AG08395 (cell line): ENCODE measurements around the gene PIK3R5.
A peak's percentile ranks its signal among the peaks of the same experiment; 100 is the strongest.
"Not testable (repeated sequence)": the region's sequence is repeated elsewhere in the genome, so short reads cannot be mapped to it uniquely, and the experiment has no call there.

Experiments used
- DNase-seq: peaks from one replicate; pipeline ENCODE4 v3.0.0; 2012; ENCODE audit warnings: mixed read lengths, low spot score

Gene PIK3R5

DNA sequence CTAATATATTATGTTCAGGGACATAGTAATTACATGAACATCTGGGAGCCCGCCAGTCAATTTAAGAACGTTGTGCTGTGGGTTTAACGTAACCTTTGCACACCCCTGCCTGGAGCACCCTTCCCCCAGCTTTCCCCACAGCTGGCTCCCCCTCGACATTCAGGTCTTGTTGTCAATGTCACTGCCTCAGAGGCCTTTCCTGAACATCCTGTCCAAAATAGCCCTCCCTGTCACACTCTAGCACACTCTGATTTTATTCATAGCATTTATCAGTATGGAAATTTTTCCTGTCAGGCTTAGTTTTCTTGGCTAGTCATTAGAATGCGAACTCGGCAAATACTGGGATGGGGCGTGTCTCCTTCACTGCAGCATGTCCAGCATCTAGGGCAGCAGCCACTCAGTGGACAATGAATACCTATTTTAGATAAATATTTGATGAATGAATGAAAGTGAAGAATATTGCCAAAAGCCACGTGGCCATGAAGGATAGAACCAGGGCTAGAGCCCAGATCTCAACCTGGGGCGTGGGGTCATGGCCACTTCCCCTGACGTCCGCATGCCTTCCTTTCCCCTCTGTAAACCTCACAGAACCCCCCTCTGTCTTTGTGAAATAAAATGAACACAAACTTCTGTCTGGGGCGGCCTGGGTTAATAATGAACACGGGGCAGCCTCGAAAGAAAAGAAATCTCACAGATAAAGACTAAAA is 108.5 kb downstream of the PIK3R5 start:
- no peak for DNase-seq

DNA sequence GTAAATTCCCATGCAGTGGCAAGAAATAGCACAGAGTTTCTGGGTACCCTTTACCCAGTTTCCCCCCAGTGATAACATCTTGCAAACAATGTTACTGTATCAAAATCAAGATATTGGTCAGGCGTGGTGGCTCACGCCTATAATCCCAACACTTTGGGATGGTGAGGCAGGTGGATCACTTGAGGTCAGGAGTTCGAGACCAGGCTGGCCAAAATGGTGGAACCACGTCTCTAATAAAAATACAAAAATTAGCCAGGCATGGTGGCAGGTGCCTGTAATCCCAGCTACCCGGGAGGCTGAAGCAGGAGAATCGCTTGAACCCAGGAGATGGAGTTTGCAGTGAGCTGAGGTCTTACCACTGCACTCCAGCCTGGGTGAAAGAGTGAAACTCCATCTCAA is 109.3 kb downstream of the PIK3R5 start:
- not testable (repeated sequence) for DNase-seq

DNA sequence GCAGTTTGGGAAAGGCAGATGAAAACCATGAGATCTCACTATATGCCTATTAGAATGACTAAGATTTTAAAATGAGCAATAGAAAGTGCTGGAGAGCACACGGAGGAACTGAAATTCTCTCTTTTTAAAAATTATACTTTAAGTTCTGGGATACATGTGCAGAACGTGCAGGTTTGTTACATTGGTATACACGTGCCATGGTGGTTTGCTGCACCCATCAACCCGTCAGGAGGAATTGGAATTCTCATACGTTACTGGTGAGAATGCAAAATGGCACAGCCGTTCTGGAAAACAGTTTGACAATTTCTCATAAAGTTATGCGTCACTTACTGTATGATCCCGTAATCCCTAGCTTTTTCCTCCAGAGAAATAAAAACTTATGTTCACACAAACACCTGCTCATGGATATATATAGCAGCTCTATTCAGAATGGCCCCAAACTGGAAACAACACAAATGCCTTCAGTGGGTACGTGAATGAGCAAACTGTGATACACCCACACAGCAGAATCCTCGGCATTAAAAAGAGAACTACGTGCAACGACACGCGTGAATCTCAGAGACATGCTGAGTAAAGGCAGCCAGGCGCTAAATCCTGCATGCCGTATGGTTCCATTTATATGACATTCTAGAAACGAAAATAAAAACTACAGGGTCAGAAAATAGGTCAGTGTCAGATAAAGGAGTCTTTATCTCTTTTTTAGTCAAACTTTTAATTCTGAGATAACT is 109.9 kb downstream of the PIK3R5 start:
- no peak for DNase-seq

DNA sequence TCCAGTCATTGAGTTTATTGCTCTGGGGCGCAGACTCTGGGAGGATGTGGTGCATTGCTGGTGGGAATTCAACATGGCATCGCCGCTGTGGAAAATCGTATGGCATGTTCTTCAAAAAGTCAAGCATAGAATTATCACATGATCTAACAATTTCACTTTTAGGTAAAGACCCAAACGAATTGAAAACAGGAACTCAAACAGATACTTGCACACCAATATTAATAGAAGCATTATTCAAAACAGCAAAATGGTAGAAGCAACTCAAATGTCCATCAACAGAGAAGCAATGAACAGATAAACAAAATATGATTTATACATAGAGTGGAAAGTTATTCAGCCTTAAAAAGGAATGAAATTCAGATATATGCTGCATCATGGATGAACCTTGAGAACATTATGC is 113.9 kb downstream of the PIK3R5 start:
- no peak for DNase-seq

DNA sequence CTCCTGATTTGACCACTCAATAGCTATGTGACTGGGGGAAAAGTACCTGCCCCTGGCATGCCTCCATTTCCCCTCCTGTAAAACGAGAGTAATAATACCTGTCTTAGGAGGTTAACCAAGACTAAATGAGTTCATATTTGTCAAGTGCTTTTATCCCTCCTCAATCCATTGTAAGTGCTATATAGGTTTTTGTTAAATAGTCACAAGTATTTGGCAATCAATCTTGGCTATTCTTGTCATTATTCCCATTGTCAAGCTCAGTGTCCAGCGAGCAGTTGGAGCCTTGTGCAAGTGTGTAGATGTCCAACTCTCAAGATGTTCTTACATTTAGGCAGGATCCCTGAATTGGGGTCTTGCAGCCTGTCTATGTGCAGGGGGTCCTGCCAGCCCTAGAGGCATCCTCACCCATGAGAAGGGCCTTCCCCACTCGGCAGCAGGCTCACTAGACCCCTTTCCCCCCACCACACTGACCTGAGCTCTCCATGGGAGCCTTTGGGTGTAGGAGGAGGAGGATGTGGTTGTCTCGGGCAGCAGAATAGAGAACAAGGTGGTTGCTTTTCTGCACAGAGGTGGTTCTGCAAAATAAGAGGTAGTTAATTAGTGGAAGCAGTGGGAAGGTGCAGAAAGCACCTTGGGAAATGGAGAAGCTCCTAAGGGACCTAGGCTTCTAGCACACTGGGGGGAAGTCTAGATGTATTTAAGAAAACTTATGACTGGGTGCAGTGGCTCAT is 116.0 kb downstream of the PIK3R5 start:
- no peak for DNase-seq

DNA sequence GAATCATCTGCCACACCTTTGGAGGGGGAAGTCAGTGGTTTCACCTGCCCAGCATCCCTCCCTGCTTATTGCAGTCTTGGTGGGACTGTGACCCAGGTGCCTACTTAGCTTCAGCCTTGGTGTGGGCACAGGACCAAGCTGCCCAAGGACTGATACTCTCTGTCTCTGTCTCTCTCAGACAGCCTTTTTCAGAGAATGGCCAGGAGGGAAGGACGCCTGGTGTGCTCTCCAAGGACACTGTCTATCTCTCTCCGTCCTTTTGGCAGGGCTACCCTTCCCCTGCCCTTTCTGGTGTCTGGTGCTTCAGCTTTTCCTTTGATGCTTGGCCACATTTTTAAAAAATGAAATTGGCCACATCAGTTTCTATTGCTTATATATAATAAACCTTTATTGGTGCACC is 117.6 kb downstream of the PIK3R5 start:
- DNase-seq: no peak

DNA sequence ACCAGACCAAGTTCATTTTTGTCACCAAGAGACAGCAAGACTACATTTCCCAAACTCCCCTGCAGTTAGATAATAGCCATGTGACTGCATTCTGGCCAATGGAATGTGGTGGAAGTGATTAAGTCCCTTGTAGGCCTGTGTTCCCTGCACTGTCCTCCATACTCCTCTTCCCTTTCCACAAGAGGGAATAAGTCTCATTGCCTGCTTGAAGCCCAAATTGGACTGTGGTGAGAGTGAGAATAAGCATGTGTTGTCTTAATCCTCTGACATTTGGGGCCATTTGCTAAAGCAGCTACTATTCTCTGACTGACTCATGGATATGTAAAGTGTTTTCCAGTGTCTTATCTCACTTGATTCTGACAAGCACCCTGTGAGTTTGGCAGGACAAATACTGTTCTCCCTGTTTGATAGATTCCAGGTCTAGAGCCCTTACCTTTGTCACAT is 118.7 kb downstream of the PIK3R5 start:
- DNase-seq: peak; percentile 58

DNA sequence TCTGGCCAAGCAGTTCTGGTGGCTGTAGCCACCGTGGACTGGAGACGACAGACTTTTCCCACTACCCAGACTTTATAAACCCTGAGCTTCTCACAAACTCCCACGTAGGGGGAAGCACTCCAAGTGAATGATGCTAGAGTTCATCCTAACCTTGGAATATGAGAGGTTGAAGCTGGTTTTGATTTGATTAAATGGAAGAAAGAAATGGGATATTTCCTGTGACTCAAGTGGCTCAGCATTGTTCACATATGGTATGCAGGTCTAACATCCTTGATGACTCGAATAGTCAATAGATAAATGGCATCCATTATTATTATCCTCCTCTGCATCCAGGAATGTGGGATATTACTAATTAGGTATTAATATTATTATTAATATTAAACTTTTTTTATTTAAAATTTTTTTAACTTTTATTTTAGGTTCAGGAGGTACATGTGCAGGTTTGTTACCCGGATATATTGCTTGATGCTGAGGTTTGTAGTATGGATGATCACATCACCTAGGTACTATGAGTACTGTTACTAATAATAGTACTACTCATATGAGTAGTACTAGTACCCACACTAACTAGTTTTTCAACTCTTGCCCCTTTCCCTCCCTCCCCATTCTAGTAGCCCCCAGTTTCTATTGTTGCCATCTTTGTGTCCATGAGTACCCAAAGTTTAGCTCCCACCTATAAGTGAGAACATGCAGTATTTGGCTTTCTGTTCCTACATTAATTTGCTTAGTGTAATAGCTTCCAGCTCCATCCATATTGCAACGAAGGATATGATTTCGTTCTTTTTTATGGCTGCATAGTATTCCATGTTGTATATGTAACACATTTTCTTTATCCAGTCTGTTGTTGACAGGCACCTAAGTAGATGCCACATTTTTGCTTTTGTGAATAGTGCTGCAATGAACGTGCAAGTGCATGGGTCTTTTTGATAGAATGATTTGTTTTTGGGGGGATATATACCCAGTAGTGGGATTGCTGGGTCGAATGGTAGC is 121.0 kb downstream of the PIK3R5 start:
- DNase-seq: no peak

DNA sequence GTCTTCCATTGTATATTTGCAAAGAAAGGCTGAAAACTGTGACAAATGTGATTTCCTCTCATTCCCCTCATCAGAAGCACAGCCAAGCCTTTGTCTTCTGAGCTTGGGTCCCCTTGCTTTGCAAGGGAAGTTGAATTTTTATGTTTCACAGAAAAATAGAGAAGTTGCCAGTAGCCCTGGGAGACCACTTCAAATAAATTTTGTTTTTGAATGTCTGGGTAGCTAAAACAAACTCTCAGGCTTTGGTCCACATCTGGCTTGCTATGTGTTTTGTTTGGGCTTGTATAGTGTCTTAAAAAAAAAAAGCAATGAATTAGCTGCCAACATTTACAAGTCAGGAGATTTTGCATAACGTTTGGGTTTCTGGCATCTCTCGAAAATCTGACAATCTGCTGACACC is 122.2 kb downstream of the PIK3R5 start:
- DNase-seq: no peak

DNA sequence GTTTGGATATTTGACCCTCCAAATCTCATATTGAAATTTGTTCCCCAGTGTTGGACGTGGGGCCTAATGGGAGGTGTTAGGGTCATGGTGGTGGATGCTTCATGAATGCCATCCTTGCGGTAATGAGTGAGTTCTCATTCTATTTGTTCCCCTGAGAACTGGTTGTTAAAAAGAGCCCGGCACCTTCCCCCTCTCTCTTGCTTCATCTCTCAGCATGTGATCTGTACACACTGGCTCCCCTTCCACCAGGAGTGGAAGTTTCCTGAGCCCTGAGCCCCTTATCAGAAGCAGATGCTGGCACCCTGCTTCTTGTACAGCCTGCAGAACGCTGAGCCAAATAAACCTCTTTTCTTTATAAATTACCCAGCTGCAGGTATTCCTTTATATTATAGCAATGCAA is 123.7 kb downstream of the PIK3R5 start:
- no peak for DNase-seq

DNA sequence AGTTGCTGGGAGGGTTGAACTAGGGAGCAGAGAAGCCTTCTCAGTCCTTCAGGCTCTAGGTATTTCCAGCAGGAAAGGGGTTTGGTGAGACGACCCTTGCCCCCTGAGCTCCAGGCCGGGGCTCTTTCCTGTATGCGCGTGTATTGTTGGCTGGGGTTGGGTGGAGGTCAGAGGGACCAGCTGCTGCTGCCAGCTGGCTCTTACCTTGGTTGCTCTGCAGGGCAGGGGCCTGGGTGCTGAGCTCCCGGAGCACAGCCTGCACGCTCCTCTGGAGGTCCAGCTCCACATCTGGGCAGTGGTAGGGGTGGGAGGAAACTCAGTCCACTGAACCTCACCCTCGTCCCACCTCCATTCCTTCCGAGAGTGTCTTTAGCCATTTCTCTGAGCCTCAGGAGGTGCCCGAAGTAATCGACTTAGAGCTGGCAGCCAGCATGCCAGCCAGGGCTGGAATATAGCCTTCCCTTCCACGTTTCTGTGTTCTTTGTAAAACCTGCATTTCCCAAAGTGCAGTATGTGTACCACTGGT is 126.0 kb downstream of the PIK3R5 start:
- DNase-seq: no peak

DNA sequence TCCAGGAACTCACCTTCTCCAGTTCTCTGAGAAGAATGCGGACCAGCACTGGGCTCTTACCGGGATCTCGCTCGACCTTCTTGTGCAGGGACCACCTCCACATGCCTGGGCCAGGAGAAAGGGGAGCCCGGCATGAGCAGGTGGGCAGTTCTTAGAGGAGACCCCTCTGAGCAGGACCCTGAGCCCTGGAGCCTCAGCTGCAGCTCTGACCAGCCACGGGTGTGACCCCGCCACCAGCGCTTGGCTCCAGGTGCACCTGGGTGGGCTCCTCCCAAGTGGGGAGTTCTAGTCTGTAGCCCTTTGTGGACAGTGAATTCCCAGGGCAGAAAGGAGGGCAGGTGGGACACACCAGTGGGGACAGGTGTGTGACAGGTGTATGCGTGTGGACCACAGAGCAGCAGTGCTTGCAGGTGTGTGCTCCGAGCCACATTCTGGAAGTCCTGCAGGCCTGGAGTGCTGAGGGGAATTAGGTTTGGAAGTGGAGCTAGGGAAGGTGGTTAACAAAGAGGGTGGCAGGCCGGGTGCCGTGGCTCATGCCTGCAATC is 126.9 kb downstream of the PIK3R5 start:
- no peak for DNase-seq

DNA sequence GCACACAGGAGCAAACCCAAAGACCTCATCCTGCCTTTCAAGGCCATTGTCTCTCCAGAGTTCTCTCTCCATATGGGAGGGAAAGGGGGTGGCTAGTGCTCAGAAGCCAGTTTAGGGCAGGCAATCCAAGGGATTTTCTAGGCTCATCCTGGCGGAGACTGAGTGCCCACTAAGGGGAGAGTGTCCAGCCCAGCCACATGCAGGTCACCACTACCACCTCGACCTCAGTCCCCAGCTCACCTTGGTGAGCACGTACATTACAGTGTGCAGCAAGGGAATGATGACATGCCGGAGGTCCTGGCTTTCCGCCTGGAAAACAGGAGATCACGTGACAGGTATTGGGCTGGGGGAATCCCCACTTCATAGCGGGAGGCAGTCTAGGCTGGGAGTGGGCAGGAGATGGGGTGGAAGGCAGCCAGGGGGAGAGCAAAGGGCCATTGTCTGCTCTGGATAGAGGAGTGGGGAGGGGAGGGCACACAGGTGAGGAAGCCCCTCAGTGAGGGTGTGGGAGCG is 127.9 kb downstream of the PIK3R5 start:
- DNase-seq: no peak

DNA sequence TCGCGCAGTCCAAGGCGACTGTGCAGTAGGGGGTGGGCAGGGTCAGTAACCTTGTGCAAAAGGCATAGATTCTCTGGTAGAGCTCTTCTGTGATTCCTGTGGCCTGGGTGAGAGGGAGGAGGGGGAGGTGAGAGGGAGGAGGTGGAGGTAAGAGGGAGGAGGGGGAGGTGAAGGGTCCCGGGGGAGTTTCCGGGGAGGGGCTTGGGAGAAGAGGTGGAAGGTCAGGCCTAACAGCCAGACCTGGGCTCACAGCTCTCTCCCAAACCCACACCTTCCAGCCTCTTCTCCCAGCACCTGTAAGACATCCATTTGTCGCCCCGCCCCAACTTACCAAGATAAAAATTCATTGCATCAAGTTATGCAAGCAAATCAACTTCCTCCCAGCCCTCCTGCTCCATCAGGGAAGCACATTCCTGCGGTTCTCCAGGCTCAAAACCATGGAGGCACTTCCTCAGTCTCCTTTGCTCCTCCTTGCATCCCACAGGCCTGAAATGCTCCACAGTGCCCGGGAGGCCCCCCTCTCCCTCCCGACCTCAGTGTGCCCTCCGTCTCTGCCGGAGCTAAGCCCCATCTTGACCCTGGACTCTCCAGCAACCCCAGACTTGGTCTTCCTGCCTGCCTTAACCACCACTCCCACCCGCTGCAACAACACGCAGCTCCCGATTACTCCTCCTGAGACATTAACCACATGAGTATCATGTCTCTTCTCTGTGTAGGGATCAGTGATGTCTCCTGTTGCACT is 128.5 kb downstream of the PIK3R5 start:
- peak; percentile 13 for DNase-seq

DNA sequence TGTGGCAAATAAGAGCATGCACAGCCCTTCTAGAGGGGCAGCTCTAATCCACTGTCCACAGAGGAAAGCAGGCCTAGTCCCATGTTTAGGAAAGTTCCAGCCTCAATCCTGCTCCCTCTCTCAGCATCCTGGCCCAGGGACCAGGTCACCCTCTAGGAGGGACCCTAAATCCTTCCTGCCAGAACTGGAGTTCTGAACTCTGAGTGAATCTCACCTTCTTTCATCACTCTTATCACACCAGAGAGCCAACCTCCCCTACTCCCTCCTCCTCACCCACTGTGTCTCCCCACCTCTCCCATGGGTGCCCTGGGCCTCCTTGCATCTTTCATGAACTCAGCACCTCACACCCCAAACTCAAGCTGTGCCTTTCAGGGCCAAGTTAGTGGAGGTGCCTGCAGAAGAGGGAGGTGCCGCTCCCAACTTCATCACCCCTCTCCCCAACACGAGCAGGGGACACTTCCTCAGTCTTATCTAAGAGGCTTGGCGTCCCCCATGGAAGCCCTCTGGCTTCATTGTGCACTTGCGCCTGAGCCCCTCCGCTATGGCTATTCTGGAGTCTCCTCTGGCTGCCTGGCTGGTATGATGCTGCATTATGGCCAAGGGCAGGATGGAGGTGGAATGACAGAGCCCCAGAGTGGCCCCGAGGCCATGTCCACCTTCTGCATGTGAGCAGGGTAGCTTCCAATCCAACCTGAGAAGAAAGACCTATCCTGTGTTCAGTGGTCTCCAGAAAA is 129.7 kb downstream of the PIK3R5 start:
- no peak for DNase-seq

DNA sequence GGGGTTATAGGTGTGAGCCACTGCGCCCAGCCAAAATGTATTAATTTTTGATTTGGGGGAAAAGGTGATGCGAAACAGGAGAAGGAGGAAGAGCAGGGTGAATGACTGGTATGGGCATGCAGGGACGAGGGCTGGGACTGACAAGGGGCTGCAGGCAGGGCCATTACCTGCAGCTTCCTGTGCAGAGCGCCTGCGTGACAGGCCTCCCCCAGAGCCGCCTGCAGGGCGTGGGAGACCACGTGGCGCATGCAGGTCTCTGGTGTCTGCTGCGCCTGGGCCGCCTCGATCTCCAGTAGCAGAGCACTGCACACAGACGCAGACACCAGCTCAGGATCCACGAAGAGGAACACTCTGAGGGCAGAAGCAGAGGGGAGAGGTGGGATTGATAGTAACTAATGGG is 130.4 kb downstream of the PIK3R5 start:
- DNase-seq: no peak

DNA sequence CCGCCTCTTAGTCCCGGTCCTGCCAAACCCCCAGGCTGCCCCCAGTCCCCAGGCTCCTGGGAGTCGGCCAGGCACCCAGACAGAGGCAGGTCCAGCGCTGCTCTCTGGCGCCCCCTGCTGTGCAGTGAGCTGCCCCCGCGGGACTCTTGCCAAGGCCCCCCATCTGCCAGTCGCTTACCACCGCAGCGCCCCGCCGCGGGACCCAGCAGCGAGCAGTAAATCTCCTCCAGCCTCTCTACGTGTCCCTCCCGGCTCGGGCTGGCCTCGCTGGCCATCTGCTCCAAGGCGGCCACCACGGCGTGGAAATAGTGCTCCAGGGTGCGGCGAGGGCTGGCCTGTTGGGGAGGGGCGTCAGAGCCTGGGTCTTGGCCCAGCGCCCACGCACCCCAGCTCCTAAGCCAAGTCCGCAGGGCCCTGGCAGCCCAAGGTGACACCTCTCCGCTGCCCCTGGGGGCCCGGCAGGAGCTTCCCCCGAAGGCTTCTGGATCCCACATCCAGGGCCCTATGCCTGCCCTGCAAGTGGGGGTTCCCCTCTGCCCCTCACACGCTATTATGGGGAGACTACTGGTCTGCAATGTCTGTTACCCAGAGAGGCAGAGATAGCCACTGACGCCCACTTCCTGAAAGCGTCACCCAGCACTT is 132.7 kb downstream of the PIK3R5 start:
- DNase-seq: no peak

DNA sequence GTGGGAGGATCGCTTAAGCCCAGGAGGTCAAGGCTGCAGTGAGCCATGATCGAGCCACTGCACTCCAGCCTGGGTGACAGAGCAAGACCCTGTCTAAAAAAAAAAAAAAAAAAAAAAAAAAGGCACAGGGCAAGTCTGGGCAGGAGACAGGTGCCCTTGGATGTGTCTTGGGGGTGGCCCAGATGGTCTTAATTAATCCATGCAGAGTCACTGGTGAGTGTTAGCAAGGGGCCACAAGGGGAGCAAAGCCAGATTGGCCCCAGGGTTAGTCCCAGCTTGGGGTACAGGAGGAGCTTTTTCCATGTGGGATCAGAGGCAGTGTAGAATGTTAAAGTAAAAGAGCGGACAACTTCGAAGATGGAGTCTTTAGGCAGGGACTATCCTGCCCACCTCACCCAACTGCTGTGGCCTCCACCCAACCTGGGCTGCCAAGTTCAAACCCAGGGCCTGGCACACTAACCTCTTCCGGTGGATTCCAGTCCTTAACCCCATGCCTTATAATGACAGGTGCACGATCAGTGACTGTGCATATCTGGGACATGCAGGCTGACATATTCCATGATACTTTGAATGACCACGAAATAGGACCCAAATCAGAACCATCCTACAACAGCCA is 134.2 kb downstream of the PIK3R5 start:
- no peak for DNase-seq

DNA sequence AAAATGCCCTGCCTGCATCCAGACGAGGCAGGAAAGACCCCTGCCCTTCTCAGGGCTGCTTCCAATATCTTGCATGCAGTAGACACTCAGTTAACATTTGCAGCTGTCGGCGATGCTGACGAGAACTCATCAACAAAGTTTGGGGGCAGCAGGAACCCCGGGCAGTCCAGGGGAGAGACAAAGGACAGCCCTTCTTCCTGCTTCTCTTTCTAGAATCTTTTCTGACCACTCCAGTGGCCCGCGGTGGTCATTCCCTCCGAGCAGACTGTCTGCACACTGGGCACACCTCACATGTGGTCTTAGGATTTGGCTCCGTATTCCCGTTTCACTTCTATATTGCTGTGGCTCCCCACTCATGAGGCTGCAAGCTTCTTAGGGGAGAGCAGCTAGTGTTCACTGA is 135.4 kb downstream of the PIK3R5 start:
- DNase-seq: no peak
